Cardiac muscle cell (in vitro differentiated cells and primary cell): ENCODE results near the gene ASIC1. TPM values are rescaled to one million over a fixed set of nuclear protein-coding genes. Genes with fewer than 3 reads are reported as not detected.
A peak's percentile ranks its signal among the peaks of the same experiment; 100 is the strongest.

Source experiments
- DNase-seq, 2 donors: peaks; one replicate each; pipeline versions ENCODE4 v3.0.0 to v3.0.0-alpha.2; 2010 to 2017; ENCODE audit warnings: low read depth in 1 of 2, low spot score in 1 of 2
- H3K27ac ChIP-seq: fragments of 200-600 bp; sonication (generic); 2 replicates; pipeline ENCODE4 v1.5.1; 2016
- H3K27me3 ChIP-seq: fragments of 200-600 bp; sonication (generic); 2 replicates; pipeline ENCODE4 v1.6.0; 2016; ENCODE audit warnings: control low read depth
- H3K36me3 ChIP-seq: fragments of 200-600 bp; sonication (generic); 2 replicates; pipeline ENCODE4 v1.5.1; 2016; ENCODE audit warnings: control low read depth
- H3K4me1 ChIP-seq: fragments of 200-600 bp; sonication (generic); 2 replicates; pipeline ENCODE4 v1.8.1; 2017; ENCODE audit warnings: low read depth, mild to moderate bottlenecking, mixed run types
- H3K4me3 ChIP-seq: fragments of 200-600 bp; sonication (generic); 2 replicates; pipeline ENCODE4 v1.5.1; 2016; ENCODE audit warnings: mild to moderate bottlenecking
- H3K9me3 ChIP-seq: fragments of 200-600 bp; sonication (generic); 2 replicates; pipeline ENCODE4 v1.5.1; 2017; ENCODE audit warnings: low read depth, mild to moderate bottlenecking, control low read depth
- CTCF ChIP-seq: IDR thresholded peaks from 2 replicates; pipeline ENCODE4 v1.5.1; 2012; ENCODE audit warnings: low read depth, mild to moderate bottlenecking, low read length
- polyA plus RNA-seq: library from polyadenylated mRNA; unstranded; fragments of >200 nt; fragmentation: Nextera tagmentation; extraction: Ambion mirVana; gene quantifications from 2 replicates; pipeline ENCODE4 v1.2.1, GENCODE V29; 2016
- total RNA-seq: library from RNA; depleted of rRNA; stranded (reverse); fragments of >200 nt; gene quantifications from 2 replicates; pipeline ENCODE4 v1.2.3, GENCODE V29; 2016

The ASIC1 gene
- total and polyA plus RNA-seq, 2 experiments from 2014 or later, result 4.6 to 7.0 TPM

GRCh38 chr12:50120953-50121352 lies 63.6 kb downstream of the ASIC1 start:
- Histone ChIP-seq H3K9me3 (no peaks in the 10 kb centered on the region), H3K4me1 (peaks cover 9% of the 10 kb centered on the region), H3K27ac (peak overlapping the region; percentile 43), H3K4me3 (no peak overlapping the region), H3K36me3 (no peaks in the 10 kb centered on the region), H3K27me3 (no peaks in the 10 kb centered on the region)
- TF ChIP-seq CTCF, result no peak
- DNase-seq, result no peak

GRCh38 chr12:50121641-50122040 lies 64.2 kb downstream of the ASIC1 start:
- H3K27ac ChIP-seq, result no peak overlapping the region
- no peaks in the 10 kb centered on the region for H3K36me3 ChIP-seq
- no peak for DNase-seq
- H3K4me3 ChIP-seq, result no peak overlapping the region
- no peaks in the 10 kb centered on the region for H3K27me3 ChIP-seq
- no peaks in the 10 kb centered on the region for H3K9me3 ChIP-seq
- peaks cover 7% of the 10 kb centered on the region for H3K4me1 ChIP-seq
- TF ChIP-seq CTCF, result no peak

- H3K9me3 ChIP-seq, result no peaks in the 10 kb centered on the region
- H3K4me1 ChIP-seq, result peaks cover 5% of the 10 kb centered on the region
- H3K27ac ChIP-seq, result no peak overlapping the region
- H3K36me3 ChIP-seq, result peaks cover 5% of the 10 kb centered on the region
- H3K27me3 ChIP-seq, result no peaks in the 10 kb centered on the region
- H3K4me3 ChIP-seq, result no peak overlapping the region
- TF ChIP-seq CTCF, result no peak
- no peak for DNase-seq
Measured at GRCh38 chr12:50123203-50123602, 65.8 kb downstream of the ASIC1 start.

GRCh38 chr12:50127546-50127945 lies 70.2 kb downstream of the ASIC1 start:
- DNase-seq, result no peak
- no peaks in the 10 kb centered on the region for H3K9me3 ChIP-seq
- no peak overlapping the region for H3K4me3 ChIP-seq
- peaks cover 25% of the 10 kb centered on the region for H3K36me3 ChIP-seq
- peaks cover 5% of the 10 kb centered on the region for H3K4me1 ChIP-seq
- H3K27ac ChIP-seq, result peak overlapping the region; percentile 34
- no peak for TF ChIP-seq CTCF
- H3K27me3 ChIP-seq, result no peaks in the 10 kb centered on the region

GRCh38 chr12:50129290-50129689 lies 71.9 kb downstream of the ASIC1 start:
- no peak for TF ChIP-seq CTCF
- no peak for DNase-seq
- peaks cover 29% of the 10 kb centered on the region for H3K36me3 ChIP-seq

More at GRCh38 chr12:50129290-50129689, 71.9 kb downstream of the ASIC1 start:
- Histone ChIP-seq H3K27me3 (no peaks in the 10 kb centered on the region), H3K4me1 (peaks cover 5% of the 10 kb centered on the region), H3K4me3 (no peak overlapping the region), H3K27ac (no peak overlapping the region), H3K9me3 (no peaks in the 10 kb centered on the region)
